HEK293 (cell line): ENCODE results near the gene CDH12.

Experiments
- CTCF ChIP-seq: fragments of 450-650 bp; formaldehyde crosslinking; IDR thresholded peaks from 2 replicates; pipeline ENCODE4 v1.5.1; 2016; ENCODE audit warnings: missing biosample characterization, missing genetic modification characterization
- KLF10 ChIP-seq: fragments of 450-650 bp; IDR thresholded peaks from 2 replicates; pipeline ENCODE4 v1.5.1; 2018; ENCODE audit warnings: missing biosample characterization, mild to moderate bottlenecking, missing genetic modification characterization
- ZBTB21 ChIP-seq: fragments of 450-650 bp; formaldehyde crosslinking; IDR thresholded peaks from 2 replicates; pipeline ENCODE4 v1.5.1; 2017; ENCODE audit warnings: missing biosample characterization, missing genetic modification characterization
- ZNF174 ChIP-seq: fragments of 450-650 bp; formaldehyde crosslinking; IDR thresholded peaks from 2 replicates; pipeline ENCODE4 v1.5.0; 2017; ENCODE audit warnings: missing biosample characterization, mild to moderate bottlenecking, missing genetic modification characterization
- ZNF311 ChIP-seq: fragments of 450-650 bp; formaldehyde crosslinking; IDR thresholded peaks from 2 replicates; pipeline ENCODE4 v1.5.1; 2017; ENCODE audit warnings: missing biosample characterization, missing genetic modification characterization, borderline replicate concordance
- ZNF423 ChIP-seq: fragments of 450-650 bp; formaldehyde crosslinking; IDR thresholded peaks from 2 replicates; pipeline ENCODE4 v1.5.1; 2016; ENCODE audit warnings: missing biosample characterization, missing genetic modification characterization
- ZNF621 ChIP-seq: fragments of 450-650 bp; formaldehyde crosslinking; IDR thresholded peaks from 2 replicates; pipeline ENCODE4 v1.5.1; 2017; ENCODE audit warnings: missing biosample characterization, missing genetic modification characterization
- ZNF707 ChIP-seq: fragments of 450-650 bp; formaldehyde crosslinking; IDR thresholded peaks from 2 replicates; pipeline ENCODE4 v1.5.1; 2016; ENCODE audit warnings: missing biosample characterization, missing genetic modification characterization
- ZNF76 ChIP-seq: fragments of 450-650 bp; formaldehyde crosslinking; IDR thresholded peaks from 2 replicates; pipeline ENCODE4; 2016; ENCODE audit warnings: low read depth, missing biosample characterization, missing genetic modification characterization, borderline replicate concordance
- ZNF777 ChIP-seq: fragments of 450-650 bp; formaldehyde crosslinking; IDR thresholded peaks from 2 replicates; pipeline ENCODE4 v1.5.1; 2017; ENCODE audit warnings: missing biosample characterization, missing genetic modification characterization, borderline replicate concordance
- TF ChIP-seq, protein P1 (sequence below): fragments of 450-650 bp; formaldehyde crosslinking; IDR thresholded peaks from 2 replicates; pipeline ENCODE4 v1.5.1; 2016; ENCODE audit warnings: missing biosample characterization, missing genetic modification characterization, borderline replicate concordance
- TF ChIP-seq, protein P2 (sequence below): fragments of 450-650 bp; formaldehyde crosslinking; IDR thresholded peaks from 2 replicates; pipeline ENCODE4 v1.5.1; 2016; ENCODE audit warnings: missing biosample characterization, missing genetic modification characterization
- TF ChIP-seq, protein P3 (sequence below): sonication (generic); formaldehyde crosslinking; IDR thresholded peaks from 2 replicates; pipeline ENCODE4 v1.8.1; 2022; ENCODE audit warnings: mild to moderate bottlenecking, moderate library complexity, missing genetic modification reagents
- TF ChIP-seq, protein P4 (sequence below): fragments of 450-650 bp; formaldehyde crosslinking; IDR thresholded peaks from 2 replicates; pipeline ENCODE4 v1.5.1; 2016; ENCODE audit warnings: missing biosample characterization, missing genetic modification characterization

- TF ChIP-seq ZBTB21 (tag by site-specific recombination), result no peak
- TF ChIP-seq ZNF423, result no peak
- TF ChIP-seq CTCF, result no peak
- TF ChIP-seq KLF10 (tag by site-specific recombination), result no peak
- TF ChIP-seq ZNF777 (tag by site-specific recombination), result no peak
- no peak for TF ChIP-seq ZNF707 (tag by site-specific recombination)
- TF ChIP-seq, protein P1, sequence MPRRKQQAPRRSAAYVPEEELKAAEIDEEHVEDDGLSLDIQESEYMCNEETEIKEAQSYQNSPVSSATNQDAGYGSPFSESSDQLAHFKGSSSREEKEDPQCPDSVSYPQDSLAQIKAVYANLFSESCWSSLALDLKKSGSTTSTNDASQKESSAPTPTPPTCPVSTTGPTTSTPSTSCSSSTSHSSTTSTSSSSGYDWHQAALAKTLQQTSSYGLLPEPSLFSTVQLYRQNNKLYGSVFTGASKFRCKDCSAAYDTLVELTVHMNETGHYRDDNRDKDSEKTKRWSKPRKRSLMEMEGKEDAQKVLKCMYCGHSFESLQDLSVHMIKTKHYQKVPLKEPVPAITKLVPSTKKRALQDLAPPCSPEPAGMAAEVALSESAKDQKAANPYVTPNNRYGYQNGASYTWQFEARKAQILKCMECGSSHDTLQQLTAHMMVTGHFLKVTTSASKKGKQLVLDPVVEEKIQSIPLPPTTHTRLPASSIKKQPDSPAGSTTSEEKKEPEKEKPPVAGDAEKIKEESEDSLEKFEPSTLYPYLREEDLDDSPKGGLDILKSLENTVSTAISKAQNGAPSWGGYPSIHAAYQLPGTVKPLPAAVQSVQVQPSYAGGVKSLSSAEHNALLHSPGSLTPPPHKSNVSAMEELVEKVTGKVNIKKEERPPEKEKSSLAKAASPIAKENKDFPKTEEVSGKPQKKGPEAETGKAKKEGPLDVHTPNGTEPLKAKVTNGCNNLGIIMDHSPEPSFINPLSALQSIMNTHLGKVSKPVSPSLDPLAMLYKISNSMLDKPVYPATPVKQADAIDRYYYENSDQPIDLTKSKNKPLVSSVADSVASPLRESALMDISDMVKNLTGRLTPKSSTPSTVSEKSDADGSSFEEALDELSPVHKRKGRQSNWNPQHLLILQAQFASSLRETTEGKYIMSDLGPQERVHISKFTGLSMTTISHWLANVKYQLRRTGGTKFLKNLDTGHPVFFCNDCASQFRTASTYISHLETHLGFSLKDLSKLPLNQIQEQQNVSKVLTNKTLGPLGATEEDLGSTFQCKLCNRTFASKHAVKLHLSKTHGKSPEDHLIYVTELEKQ (tag by site-specific recombination), result no peak
- no peak for TF ChIP-seq ZNF174 (tag by site-specific recombination)
- TF ChIP-seq ZNF621 (tag by site-specific recombination), result no peak
- TF ChIP-seq, protein P2, sequence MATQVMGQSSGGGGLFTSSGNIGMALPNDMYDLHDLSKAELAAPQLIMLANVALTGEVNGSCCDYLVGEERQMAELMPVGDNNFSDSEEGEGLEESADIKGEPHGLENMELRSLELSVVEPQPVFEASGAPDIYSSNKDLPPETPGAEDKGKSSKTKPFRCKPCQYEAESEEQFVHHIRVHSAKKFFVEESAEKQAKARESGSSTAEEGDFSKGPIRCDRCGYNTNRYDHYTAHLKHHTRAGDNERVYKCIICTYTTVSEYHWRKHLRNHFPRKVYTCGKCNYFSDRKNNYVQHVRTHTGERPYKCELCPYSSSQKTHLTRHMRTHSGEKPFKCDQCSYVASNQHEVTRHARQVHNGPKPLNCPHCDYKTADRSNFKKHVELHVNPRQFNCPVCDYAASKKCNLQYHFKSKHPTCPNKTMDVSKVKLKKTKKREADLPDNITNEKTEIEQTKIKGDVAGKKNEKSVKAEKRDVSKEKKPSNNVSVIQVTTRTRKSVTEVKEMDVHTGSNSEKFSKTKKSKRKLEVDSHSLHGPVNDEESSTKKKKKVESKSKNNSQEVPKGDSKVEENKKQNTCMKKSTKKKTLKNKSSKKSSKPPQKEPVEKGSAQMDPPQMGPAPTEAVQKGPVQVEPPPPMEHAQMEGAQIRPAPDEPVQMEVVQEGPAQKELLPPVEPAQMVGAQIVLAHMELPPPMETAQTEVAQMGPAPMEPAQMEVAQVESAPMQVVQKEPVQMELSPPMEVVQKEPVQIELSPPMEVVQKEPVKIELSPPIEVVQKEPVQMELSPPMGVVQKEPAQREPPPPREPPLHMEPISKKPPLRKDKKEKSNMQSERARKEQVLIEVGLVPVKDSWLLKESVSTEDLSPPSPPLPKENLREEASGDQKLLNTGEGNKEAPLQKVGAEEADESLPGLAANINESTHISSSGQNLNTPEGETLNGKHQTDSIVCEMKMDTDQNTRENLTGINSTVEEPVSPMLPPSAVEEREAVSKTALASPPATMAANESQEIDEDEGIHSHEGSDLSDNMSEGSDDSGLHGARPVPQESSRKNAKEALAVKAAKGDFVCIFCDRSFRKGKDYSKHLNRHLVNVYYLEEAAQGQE (tag by site-specific recombination), result no peak
- no peak for TF ChIP-seq ZNF311
- TF ChIP-seq ZNF76 (tag by site-specific recombination), result no peak
- TF ChIP-seq, protein P3, sequence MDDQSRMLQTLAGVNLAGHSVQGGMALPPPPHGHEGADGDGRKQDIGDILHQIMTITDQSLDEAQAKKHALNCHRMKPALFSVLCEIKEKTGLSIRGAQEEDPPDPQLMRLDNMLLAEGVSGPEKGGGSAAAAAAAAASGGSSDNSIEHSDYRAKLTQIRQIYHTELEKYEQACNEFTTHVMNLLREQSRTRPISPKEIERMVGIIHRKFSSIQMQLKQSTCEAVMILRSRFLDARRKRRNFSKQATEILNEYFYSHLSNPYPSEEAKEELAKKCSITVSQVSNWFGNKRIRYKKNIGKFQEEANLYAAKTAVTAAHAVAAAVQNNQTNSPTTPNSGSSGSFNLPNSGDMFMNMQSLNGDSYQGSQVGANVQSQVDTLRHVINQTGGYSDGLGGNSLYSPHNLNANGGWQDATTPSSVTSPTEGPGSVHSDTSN (CRISPR knock-in tag), result no peak
- TF ChIP-seq, protein P4, sequence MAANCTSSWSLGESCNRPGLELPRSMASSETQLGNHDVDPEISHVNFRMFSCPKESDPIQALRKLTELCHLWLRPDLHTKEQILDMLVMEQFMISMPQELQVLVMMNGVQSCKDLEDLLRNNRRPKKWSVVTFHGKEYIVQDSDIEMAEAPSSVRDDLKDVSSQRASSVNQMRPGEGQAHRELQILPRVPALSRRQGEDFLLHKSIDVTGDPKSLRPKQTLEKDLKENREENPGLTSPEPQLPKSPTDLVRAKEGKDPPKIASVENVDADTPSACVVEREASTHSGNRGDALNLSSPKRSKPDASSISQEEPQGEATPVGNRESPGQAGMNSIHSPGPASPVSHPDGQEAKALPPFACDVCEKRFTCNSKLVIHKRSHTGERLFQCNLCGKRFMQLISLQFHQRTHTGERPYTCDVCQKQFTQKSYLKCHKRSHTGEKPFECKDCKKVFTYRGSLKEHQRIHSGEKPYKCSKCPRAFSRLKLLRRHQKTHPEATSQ, result no peak
Measured at GRCh38 chr5:22352493-22352892, 500.7 kb downstream of the CDH12 start.
